Stimulated activated CD8-positive, alpha-beta memory T cell treated with anti-CD3 and anti-CD28 coated beads, Interleukin-12 subunit alpha, Interleukin-12 subunit beta, amount 100 ng/mL, for 4 hours (primary cell): ENCODE measurements around the gene GPR151.

Experiments
- DNase-seq: peaks from one replicate; pipeline ENCODE4 v3.0.0-alpha.2; 2020; ENCODE audit warnings: low read depth

GPR151 gene

DNA sequence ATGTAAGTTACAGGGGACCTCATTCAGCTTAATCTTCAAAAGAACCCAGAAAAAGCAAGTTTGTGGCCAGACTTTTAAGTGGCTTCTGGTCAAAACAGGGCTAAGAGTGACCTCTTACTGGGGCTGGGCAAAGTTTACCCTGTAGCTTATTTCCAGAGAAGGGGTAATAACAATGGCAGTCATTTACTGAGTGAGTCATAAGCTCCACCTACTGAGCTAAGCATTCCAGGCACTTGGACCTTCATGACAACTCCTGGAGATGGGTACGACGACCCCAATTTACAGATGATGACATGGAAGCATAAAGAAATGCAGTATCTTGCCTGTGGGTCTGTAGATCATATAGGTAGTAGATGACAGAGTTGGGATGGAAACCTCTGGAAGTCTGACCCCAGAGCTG lies 4.7 kb upstream of the GPR151 start:
- DNase-seq = no peak

DNA sequence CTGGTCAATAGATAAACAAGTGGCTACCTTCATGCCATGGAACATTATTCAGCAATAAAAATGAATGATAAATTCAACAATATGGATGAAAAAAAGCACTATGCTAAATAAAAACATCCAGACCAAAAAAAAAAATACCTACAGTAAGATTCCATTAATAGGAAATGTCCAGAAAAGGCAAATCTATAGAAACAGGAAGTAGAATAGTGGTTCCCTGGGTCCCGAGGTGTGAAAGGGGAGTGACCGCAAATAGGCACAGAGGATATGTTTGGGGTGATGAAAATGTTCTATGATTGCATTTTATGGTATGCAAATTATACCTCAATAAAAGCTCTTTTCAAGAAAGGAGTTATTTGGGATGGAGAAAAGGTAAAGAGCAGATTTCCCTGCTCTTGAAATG lies 3.6 kb upstream of the GPR151 start:
- no peak for DNase-seq

DNA sequence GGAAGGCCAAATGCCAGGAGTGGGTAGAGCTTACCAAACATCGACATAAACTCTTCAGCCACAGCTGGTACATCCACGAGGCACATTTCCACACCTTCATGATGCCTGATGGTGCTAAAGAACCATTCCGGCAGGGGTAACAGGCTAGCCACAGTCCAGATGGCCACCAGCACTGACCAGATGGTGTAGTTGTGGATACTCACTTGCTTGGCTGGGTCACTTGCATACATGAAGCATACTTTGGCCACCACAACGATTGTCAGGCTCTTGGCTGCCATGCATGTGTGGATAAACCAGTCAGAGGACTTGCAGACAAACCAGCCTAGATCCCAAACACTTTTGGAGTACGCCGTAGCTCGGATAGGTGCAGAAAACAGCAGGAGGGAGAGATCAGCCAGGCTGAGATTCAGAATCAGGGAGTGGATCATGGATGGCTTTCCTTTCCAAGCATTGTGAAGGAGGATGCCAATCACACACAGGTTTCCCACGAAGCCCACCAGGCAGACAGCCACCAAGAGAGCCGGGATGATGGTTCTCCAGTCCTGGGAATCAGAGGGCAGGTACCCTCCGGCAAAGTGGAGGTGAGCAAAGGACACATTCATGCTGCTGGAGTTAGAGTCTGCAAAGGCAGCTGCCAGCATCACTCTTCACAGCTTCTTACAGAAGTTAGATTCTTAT lies 378 bp downstream of the GPR151 start:
- DNase-seq = no peak

DNA sequence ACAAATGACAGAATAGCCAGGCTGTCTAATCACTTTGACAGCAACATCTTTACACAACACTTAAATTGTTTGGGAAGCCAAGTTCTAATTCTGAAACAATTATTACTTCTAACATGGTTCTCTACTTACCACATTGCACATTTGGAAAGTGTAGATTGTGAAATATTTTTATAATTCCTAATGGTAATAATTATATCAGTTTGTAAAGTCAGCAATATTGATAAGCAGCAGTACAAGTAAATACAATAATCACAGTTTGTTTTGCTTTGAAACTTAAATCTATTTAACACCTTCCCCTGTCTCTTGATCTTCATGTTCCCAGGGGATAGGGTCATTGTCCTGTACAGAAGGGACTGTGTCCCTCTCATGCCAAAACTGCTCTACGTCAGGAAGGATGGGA lies 1.4 kb downstream of the GPR151 start:
- no peak for DNase-seq

DNA sequence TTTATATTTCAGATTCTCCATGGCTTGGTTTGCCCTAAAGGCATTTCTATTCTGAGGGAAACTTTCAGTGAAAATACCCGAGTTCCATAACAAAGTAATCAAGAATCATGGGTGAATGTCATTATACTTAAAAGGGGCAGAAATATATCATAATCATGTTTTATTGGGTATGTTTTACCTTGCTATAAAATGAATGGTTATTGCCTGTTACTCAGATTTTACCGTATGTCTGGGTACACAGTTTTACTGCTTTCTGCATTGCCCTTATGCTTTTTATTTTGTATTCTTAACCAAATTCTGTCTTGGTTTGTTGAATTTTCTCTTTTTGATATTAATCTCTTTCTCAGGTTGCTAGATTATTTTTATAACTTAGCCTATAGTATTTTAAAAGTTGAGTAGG lies 2.5 kb downstream of the GPR151 start:
- DNase-seq = no peak

DNA sequence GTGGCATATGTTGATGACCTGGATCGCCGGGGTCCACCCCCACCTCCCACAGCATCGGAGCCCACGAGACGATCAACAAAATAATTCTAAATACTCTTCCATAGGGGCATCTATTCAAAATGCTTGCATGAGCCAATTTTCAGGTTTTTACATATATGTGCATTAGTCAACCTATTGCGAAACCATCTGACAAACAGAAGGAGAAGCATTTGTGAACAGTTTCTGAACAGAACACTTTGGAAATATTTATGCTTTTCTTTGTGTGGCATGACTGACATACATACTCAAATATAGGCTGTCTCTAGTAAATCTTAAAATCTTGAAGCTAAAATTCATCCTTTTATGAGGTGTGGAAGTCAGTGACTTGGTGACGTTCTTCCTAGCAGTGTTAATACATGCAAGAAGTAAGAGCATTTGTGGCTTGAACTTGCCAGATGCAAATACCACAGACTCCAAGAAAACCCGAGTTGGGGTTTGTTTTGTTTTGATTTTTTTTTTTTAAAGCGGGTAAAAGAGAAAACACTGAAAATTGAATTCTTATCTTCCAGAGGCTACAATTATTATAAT lies 5.3 kb downstream of the GPR151 start:
- DNase-seq = no peak

DNA sequence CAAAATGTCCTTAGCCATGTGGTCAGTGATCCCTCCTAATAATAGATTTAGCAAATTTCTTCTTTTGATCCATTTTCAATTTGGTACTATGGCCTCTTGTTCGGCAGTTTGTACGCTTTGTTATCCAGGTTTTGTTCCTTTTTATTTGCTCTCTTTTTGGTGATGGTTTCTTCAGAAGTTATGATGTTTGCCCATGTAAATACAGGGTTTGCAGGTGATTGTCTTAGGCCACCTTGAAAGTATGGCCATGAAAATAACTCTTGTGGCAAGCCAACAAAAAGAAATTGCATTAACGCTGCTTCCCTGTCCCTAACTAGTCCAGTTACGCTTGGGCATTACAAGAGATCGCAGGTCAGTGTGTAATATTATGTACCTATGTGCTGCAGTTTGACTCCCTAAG lies 8.6 kb downstream of the GPR151 start:
- DNase-seq = no peak

DNA sequence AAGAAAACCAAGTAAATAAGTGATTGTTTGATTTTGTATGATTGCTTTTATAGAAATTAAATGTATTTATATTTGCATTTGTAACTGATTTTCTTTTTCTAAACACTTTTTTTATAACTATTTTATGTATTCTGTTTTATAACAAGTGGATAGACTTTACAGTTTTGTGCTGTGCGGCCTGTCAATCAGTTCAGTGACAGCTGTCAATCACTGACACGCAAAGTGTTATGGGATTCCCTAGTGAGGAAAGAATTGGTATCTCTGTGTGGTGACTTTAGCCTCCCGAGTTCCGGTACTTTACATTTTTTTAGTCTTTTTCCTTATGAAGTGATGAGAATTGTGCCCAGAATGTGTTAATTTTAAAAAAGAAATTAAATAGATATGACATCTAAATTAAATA lies 16.3 kb downstream of the GPR151 start:
- no peak for DNase-seq

DNA sequence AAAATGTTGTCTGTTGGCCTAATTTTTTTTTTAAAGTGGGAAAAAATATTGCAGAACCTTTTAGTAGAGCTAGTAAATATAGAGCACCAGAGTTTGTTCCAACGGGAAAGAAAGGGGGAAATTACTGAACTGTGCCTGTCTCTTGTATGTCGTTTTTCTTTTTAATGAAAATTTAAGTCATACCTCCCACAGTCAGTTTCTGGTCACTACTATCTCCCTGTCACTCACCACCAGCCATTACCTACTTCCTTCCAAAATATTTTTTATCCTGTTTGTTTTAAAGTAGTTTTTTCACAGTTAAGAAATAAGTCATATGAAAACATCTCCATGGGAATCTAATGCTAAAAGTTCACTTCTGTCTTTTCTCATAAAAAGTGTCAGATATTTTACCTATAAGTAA lies 21.3 kb downstream of the GPR151 start:
- no peak for DNase-seq

DNA sequence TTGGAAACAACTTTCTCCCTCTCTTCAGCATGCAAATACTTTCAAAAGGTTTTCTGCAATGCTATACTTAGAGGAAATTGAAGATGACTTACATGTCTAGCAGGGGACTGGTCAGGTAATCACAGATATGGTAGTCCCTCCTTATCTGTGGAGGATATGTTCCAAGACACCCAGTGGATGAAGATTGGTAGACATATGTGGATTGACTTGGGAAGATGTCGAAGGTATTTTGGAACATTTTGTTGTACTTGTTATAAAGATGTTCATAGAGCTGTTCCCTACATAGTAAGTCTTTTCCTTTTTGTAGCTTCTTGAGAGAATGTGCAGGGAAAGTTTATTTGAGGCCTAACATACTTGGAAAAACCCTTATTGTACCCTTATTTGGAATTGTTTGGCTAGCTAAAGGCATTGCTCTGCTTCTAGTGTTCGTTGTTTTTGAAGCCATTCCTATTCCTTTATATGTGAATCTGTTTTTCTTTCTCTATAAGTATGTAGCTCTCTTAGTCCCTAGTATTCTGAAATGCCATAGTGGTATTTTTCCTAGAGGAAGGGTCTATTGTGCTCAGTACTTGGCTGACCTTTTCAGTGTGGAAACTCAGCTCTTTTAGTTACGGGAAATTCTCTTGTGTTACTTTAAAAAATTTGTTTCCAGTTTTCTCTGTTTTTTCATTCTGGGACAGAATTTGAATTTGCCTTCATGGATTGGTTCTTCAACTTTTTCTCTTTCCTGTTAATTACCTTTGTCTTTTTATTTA lies 25.7 kb downstream of the GPR151 start:
- DNase-seq = no peak

DNA sequence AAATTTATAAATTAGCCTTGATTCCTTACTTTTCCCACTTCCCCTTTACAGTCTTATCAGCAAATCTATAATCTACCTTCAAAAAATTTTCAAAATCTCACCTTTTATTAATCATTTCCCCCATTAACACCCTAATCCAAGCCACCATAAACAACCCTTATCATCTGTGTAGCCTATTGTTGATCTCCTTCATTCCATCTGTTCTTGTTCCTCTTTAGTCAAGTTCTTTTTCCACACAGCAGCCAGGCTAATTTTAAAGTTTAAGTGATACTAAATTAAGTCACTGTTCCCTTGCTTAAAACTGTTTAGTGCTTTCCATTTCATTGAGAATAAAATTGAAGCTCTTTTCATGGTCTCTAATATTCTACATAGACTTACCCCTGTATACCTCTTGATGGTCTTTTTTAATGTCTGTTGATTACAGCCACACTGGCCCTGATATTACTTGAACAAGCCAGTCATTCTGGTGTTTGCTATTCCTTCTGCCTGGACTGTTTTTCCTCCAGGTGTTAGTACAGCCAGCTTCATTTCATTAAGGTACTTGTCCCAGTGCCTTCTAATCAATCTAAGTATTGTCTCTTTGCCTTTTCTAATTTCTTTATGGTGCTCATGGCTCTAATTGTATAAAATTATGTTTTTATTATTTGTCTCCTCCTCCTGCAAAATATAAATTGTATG lies 31.1 kb downstream of the GPR151 start:
- no peak for DNase-seq

DNA sequence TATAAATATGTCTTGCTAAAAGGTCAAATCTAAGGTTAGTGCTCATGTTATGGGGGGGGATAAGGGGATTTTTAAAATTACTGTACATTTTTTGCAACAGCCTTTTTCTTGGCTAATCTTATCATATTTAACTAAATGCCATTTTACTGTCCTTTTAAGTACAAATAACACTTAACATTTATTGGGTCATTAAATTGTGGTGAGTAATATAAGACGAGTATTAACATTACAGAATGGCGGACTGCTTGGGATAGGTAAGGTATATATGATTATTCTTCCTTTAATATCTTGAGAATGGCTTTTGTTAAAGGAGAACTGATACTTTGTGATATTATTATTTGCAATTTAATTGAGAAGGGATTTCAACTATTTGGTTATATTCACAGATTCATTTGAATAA lies 33.2 kb downstream of the GPR151 start:
- no peak for DNase-seq

DNA sequence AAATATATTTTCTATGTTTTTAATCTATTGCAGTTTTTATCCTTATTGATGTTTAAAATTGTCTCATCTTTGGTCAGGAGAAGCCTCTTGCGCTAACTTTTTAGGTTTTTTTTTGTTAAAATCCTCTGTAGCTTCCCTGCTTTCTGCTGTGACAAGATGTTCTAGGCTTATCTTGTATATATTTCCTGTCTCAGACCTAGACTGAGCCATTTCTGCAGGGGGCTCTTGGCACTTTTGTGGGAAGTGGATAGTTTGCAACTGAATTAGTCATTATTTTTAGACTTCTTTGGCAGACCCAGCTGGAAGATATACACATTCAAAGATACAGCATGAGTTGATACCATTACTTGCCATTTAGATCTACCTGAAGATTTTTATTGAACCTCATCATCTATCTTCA lies 40.1 kb downstream of the GPR151 start:
- no peak for DNase-seq

DNA sequence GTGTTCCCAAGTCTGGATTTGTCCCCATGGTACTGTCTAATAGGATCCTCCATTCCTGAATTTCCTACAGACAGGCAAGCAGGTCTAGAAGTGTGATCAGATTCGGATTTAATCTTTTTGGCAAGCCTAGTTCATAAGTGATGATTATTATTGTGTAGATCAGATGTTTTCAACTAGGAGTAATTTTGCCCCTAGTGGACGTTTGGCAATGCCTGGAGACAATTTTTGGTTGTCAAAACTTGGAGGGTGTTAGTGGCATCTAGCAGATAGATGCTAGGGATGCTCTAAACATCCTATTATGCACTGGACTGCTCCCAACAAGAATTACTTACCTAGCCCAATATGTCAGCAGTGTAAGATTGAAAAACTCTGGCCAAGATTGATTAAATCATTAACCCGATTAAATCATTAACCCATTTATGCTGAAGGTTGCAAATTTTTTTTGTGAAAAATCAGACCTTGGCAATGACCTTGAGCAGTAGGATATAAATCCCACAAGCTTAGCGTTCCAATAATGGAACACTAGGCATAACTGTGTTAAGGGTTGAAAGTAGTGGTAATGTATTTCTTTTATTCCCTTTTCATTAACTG lies 40.7 kb downstream of the GPR151 start:
- no peak for DNase-seq

DNA sequence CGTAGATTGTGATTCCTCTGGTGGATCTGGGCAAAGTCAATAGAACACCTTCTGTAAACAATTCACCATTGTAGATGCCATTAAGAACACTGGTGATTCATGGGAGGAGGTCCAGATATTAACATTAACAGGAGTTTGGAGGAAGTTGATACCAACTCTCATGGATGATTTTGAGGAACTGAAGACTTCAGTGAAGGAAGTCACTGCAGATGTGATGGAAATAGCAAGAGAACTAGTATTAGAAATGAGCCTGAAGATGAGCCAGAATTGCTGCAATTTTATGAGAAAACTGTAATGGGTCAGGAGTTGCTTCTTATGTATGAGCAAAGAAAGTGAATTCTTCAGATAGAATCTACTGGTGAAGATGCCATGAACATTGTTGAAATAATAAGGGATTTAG lies 41.9 kb downstream of the GPR151 start:
- no peak for DNase-seq

DNA sequence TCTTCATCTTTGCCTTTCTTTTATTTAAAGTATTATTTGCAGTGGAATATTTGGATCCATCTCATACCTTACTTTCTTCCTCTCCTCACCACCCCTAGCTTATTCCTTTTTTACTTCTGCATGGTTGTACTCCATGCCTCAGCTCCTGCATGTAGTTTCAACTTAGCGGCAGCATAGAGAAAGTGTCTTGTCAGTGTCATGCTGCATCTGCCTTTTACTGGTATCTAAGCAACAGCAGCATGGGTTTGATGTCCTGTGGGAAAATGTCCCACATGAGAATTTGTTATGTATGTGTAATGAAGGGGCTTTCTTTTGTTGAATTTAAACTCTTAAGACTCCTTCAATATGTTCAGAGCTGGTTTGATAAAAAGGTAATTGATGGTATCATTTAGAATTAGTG lies 48.2 kb downstream of the GPR151 start:
- no peak for DNase-seq

DNA sequence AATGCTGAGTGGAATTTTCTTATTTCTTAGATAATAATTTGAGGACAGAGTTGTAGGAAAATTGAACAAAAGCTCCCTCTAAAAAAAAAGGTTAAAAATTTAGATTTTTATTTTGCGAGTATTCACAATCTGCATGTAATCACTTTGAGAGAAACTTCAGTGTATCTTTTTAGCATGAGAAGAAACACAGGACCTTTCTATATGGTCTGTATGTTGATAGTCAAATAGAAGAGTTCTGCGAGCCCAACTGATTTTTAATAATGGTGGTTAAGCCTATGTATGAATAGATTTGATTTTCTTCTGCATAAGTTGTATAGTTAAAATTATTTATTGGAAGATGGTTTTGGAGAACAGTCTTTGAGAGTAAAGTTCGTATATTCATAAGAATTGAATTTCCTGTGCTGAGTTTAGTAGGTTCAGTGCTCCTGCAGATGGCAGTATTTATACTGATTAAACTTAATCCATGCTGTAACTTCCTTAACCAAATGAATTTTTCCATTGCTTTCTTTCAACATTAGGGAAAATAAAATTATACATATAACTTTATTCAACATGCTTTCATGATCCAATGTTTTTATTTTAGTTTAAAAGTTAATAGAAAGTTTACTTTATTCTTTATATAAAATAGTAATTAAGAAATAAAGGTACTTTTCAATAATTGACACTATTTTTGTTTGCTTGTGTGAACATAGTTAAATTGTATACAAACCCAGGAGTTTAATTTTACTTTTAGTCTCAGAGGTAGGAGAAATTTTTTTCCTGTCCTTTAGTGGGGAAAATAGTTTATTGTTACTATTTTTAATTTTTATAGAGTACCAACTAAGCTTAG lies 49.3 kb downstream of the GPR151 start:
- DNase-seq = no peak

DNA sequence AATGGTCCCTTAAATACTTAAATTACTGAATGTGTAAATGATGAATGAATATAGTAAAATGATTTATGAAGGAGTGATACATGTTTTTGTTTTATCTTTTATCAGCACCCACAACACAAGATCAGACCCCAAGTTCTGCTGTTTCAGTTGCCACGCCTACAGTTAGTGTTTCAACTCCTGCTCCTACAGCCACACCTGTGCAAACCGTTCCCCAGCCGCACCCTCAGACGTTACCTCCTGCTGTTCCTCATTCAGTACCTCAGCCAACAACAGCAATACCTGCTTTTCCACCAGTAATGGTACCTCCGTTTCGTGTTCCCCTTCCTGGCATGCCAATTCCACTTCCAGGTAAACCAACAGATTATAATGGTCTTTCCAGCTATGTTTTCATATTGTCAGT lies 52.5 kb downstream of the GPR151 start:
- DNase-seq = no peak
